Lower leg skin (tissue), 3 donors: ENCODE measurements around the gene DLG5.

Experiments
- POLR2A ChIP-seq, 2 donors: fragments of 450-650 bp; IDR thresholded peaks; one replicate each; pipeline ENCODE4 v1.6.1; 2016 to 2017; ENCODE audit warnings: antibody characterized with exemption in 2 of 2, mild to moderate bottlenecking in 1 of 2, moderate library complexity in 1 of 2
- TF ChIP-seq, protein P1 (sequence below), 3 donors: fragments of 450-650 bp; IDR thresholded peaks; one replicate each; pipeline ENCODE4 v1.5.1; 2016; ENCODE audit warnings: antibody characterized with exemption in 3 of 3, mild to moderate bottlenecking in 3 of 3, moderate library complexity in 2 of 3

DNA sequence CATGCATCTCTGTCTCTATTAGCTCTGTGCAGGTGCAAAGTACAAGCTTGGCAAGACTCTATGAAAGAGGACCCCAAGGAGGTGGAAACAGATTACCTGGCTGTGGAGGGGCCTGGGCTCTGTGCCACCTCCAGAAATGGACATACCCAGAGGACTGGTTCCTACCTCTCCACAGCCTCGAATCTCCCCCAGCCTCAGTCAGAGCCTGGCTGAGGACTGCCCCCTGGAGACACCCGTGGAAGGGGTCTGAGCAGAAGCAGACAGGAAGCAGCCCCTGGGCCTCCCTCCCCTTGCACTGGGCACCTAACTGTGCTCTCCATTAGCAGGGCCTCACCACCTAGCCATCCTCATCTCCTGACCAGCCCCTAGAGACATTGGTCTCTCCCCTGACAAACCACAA lies 92.0 kb downstream of the DLG5 start:
- TF ChIP-seq, protein P1, sequence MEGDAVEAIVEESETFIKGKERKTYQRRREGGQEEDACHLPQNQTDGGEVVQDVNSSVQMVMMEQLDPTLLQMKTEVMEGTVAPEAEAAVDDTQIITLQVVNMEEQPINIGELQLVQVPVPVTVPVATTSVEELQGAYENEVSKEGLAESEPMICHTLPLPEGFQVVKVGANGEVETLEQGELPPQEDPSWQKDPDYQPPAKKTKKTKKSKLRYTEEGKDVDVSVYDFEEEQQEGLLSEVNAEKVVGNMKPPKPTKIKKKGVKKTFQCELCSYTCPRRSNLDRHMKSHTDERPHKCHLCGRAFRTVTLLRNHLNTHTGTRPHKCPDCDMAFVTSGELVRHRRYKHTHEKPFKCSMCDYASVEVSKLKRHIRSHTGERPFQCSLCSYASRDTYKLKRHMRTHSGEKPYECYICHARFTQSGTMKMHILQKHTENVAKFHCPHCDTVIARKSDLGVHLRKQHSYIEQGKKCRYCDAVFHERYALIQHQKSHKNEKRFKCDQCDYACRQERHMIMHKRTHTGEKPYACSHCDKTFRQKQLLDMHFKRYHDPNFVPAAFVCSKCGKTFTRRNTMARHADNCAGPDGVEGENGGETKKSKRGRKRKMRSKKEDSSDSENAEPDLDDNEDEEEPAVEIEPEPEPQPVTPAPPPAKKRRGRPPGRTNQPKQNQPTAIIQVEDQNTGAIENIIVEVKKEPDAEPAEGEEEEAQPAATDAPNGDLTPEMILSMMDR (IDR thresholded peaks at IDR 0.05): no peak
- no peak for TF ChIP-seq POLR2A (IDR thresholded peaks at IDR 0.05)
